IPS-18a (cell line): ENCODE data around the gene REC114.
"Not testable (repeated sequence)": the region's sequence is repeated elsewhere in the genome, so short reads cannot be mapped to it uniquely, and the experiment has no call there.

Experiments
- H3K27ac ChIP-seq: one replicate; pipeline ENCODE4 v1.5.1; 2013; ENCODE audit warnings: low read length
- H3K27me3 ChIP-seq: one replicate; pipeline ENCODE4 v1.6.1; 2013; ENCODE audit warnings: mild to moderate bottlenecking, low read length; ENCODE audit not compliant: control insufficient read depth, insufficient read depth
- H3K36me3 ChIP-seq: one replicate; pipeline ENCODE4 v1.6.1; 2013; ENCODE audit warnings: low read depth, low read length; ENCODE audit not compliant: control insufficient read depth
- H3K4me1 ChIP-seq: one replicate; pipeline ENCODE4 v1.6.1; 2013; ENCODE audit warnings: low read depth, low read length; ENCODE audit not compliant: control insufficient read depth
- H3K4me3 ChIP-seq: one replicate; pipeline ENCODE4 v1.5.1; 2013; ENCODE audit warnings: low read length
- H3K9ac ChIP-seq: one replicate; pipeline ENCODE4 v1.6.1; 2013; ENCODE audit warnings: mild to moderate bottlenecking, low read length, moderate library complexity
- H3K9me3 ChIP-seq: one replicate; pipeline ENCODE4 v1.6.1; 2013; ENCODE audit warnings: low read depth, low read length; ENCODE audit not compliant: control insufficient read depth

Gene REC114

DNA sequence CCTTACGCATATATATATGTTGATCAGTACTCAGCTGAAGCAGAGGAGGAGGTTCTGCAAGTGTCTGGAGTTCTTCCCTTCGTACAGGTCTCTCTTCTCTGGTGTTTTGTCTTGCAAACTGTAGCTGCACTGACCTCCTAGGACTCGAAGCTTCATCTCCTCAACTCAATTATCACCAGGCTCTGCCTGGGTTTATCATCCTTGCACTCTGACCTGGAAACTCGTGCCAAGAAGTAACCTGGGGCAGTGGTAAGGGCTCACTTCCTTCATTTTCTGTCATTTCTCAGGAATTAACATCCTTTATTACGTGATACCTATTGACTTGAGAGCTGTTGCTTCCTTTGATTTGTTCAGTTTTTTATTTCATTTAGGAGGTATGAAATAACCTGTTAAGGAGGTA is 14.4 kb downstream of the REC114 start:
- H3K4me1 ChIP-seq, result peaks cover 6% of the 10 kb centered on the region
- no peak overlapping the region for H3K9ac ChIP-seq
- H3K4me3 ChIP-seq, result no peak overlapping the region
- H3K9me3 ChIP-seq, result no peaks in the 10 kb centered on the region
- no peaks in the 10 kb centered on the region for H3K27me3 ChIP-seq
- H3K36me3 ChIP-seq, result no peaks in the 10 kb centered on the region
- H3K27ac ChIP-seq, result no peak overlapping the region

DNA sequence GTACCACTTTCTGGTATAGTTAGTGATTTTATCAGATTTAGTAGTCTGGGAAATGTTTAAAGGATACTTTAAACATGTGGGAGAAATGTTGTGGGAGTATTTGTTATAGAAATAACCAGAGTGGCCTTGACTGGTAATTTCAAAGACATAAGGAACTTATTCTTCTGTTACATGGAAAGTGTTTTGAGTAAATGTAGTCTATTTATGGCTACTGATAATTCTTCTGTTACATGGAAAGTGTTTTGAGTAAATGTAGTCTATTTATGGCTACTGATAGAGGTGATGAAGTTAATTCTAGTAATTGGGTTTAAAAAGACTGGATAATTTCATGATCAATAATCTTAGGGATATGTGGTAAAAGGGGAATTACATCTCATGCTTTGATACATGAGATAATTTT is 17.7 kb downstream of the REC114 start:
- Histone ChIP-seq H3K27me3 (no peaks in the 10 kb centered on the region), H3K36me3 (no peaks in the 10 kb centered on the region), H3K9ac (no peak overlapping the region), H3K9me3 (no peaks in the 10 kb centered on the region), H3K27ac (no peak overlapping the region), H3K4me3 (no peak overlapping the region), H3K4me1 (peaks cover 6% of the 10 kb centered on the region)

DNA sequence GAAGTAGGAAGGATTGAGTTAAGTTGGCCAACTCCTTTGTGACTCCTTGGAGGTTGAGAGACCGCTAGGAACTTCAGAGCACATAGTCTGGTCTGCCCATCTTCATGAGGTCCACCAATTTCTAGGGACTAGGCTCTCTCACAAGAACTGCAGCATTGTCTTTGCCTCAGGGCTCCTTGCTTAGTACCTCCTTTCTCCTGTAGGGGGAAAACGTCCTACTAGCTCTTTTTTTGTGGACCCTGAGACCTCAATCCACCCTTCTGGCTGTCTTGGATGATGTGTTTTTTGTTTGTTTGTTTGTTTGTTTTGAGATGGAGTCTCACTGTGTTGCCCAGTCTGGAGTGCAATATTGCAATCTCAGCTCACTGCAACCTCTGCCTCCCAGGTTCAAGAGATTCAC is 21.6 kb downstream of the REC114 start:
- Histone ChIP-seq H3K4me3 (no peak overlapping the region), H3K4me1 (no peaks in the 10 kb centered on the region), H3K36me3 (no peaks in the 10 kb centered on the region), H3K9ac (no peak overlapping the region), H3K27me3 (no peaks in the 10 kb centered on the region), H3K27ac (no peak overlapping the region), H3K9me3 (no peaks in the 10 kb centered on the region)

DNA sequence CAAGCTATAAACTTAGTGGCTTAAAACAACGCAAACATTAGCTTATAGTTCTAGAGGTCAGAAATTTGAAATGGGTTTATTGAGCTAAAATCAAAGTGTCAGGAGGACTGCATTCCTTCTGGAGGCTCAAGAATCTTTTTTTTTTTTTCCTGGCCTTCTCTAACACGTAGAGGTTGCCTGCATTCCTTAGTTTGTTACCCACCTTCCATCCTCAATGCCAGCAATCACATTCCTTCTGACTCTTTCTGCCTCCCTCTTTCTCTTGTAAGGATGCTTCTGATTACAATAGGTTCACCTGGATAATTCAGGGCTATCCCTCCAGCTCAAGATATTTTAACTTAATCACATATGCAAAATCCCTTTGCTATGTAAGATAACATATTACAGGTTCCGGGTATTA is 24.8 kb downstream of the REC114 start:
- Histone ChIP-seq H3K27ac (no peak overlapping the region), H3K4me1 (no peaks in the 10 kb centered on the region), H3K36me3 (no peaks in the 10 kb centered on the region), H3K27me3 (no peaks in the 10 kb centered on the region), H3K9ac (no peak overlapping the region), H3K4me3 (no peak overlapping the region), H3K9me3 (no peaks in the 10 kb centered on the region)

DNA sequence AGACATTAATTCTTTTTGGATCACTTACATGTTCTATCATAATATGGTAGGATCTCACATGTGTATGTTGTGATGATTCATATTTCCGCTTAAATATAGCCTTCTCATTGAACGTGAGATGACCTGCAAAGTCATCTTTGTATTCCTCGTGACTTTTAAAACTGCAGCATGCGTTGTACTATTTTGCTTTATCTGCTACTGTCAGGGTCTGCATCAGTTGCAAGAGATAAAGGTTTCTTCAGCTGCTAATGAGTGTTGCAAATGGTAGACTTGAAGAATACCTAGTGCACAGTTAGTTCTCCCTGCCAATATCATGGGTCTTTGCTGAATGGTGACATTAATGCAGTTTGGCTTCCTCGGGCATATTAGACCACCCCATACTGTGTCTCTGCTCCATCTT is 31.8 kb downstream of the REC114 start:
- H3K9me3 ChIP-seq, result no peaks in the 10 kb centered on the region
- H3K36me3 ChIP-seq, result no peaks in the 10 kb centered on the region
- H3K4me1 ChIP-seq, result no peaks in the 10 kb centered on the region
- no peak overlapping the region for H3K4me3 ChIP-seq
- H3K27ac ChIP-seq, result no peak overlapping the region
- no peaks in the 10 kb centered on the region for H3K27me3 ChIP-seq
- H3K9ac ChIP-seq, result no peak overlapping the region

DNA sequence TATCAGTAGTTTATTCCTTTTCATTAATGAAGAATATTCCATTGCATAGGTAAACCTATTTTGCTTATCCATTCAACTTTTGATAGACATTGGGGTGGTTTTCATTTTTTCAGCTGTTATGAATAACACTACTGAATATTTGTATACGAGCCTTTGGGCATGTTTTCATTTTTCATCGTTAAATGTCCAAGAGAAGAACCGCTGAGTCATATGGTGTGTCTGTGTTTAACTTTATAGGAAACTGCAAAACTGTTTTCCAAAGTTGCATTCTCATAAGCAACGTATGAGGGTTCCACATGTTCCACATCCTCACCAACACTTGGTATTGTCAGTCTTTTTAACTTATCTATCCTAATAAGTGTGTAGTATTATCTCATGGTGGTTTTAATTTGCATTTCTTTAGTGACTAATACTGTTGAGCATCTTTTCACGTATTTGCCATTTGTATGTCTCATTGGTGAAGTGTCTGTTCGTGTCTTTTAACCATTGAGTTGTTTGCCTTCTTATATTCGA is 33.8 kb downstream of the REC114 start:
- Histone ChIP-seq H3K27ac (no peak overlapping the region), H3K4me3 (no peak overlapping the region), H3K36me3 (no peaks in the 10 kb centered on the region), H3K27me3 (no peaks in the 10 kb centered on the region), H3K9me3 (no peaks in the 10 kb centered on the region), H3K4me1 (no peaks in the 10 kb centered on the region), H3K9ac (no peak overlapping the region)

DNA sequence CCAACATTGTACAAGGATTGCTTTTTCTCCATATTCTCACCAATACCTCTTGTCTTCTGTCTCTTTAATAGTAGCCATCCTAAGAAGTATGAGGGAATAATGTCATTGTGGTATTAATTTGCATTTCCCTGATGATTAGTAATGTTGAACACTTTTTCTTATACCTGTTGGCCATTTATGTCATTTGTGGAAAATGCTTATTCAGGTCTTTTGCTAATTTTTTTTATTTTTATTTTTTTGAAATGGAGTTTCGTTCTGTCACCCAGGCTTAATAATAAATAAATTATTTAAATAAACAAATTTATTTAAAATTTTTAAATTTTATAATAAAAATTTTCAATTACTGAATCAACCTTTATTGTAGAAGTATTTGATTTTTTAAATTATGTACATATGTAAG is 37.1 kb downstream of the REC114 start:
- Histone ChIP-seq H3K27me3 (no peaks in the 10 kb centered on the region), H3K36me3 (no peaks in the 10 kb centered on the region), H3K9ac (no peak overlapping the region), H3K4me3 (no peak overlapping the region), H3K4me1 (no peaks in the 10 kb centered on the region), H3K27ac (no peak overlapping the region), H3K9me3 (no peaks in the 10 kb centered on the region)

DNA sequence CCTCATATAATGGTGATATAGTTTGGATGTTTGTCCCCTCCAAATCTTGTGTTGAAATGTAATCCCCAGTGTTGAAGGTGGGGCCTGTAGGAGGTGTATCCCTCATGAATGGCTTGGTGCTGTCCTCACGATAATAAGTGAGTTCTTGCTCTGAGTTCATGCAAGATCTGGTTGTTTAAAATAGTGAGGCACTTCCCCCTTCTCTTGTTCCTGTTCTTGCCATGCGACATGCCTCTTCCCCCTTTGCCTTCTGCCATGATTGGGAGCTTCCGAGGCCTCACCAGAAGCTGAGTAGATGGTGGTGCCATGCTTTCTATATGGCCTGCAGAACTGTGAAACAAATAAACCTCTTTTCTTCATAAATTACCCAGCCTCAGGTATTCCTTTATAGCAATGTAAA is 39.2 kb downstream of the REC114 start:
- Histone ChIP-seq H3K9me3 (no peaks in the 10 kb centered on the region), H3K4me1 (no peaks in the 10 kb centered on the region), H3K9ac (no peak overlapping the region), H3K36me3 (no peaks in the 10 kb centered on the region), H3K27ac (no peak overlapping the region), H3K27me3 (no peaks in the 10 kb centered on the region), H3K4me3 (no peak overlapping the region)

DNA sequence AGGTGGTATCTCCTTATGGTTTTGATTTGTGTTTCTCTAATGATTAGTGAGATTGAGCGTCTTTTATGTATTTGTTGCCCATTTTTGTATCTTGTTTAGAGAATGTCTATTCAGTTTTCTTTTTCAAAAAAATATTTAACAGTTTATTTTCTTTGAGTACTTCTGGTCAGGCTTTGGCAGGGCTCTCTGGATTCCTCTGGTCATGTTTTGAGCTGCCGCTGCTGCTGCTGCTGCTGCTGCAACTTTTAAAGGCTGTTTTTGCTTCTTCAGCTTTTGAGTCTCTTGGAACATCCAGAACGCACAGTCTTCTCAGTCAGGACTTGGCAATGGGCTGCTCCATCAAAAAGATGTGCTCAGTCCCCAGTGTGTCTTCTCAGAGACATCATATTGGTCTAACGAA is 40.1 kb downstream of the REC114 start:
- H3K36me3 ChIP-seq, result no peaks in the 10 kb centered on the region
- H3K27me3 ChIP-seq, result no peaks in the 10 kb centered on the region
- H3K27ac ChIP-seq, result no peak overlapping the region

DNA sequence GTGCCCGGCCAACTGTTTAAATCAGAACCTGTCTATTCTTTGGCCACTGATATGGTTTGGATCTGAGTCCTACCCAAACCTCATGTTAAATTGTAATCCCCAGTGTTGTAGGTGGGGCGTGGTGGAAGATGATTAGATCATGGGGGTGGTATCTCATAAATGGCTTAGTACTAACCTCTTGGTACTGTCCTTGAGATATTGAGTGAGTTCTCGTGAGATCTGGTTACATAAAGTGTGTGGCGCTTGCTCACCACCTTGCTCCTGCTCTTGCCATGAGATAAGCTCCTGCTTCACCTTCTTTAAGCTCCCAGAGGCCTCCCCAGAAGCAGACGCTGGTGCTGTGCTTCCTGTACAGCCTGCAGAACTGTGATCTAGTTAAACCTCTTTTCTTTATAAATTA is 42.4 kb downstream of the REC114 start:
- Histone ChIP-seq H3K4me3 (no peak overlapping the region), H3K27ac (no peak overlapping the region), H3K9ac (no peak overlapping the region), H3K4me1 (no peaks in the 10 kb centered on the region), H3K36me3 (no peaks in the 10 kb centered on the region), H3K9me3 (no peaks in the 10 kb centered on the region), H3K27me3 (no peaks in the 10 kb centered on the region)

More for the DNA sequence above, 40.1 kb downstream of the REC114 start:
- H3K4me1 ChIP-seq, result no peaks in the 10 kb centered on the region
- H3K9ac ChIP-seq, result no peak overlapping the region
- H3K9me3 ChIP-seq, result no peaks in the 10 kb centered on the region
- H3K4me3 ChIP-seq, result no peak overlapping the region

DNA sequence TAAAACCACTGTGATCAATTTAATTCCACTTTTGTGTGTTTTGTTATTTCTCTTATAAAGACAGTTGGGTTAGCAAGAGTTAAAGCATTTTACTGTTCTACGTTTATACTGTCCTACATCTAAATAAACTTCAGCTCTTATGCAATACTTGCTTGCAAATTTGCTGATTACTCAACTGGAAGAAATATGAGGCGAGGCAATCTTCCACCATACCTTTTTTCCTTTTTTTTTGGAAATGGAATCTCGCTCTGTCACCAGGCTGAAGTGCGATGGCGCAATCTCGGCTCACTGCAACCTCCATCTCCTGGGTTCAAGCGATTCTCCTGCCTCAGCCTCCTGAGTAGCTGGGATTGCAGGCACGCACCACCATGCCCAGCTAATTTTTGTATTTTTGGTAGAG is 42.9 kb downstream of the REC114 start:
- not testable (repeated sequence) for H3K4me3 ChIP-seq, H3K4me1 ChIP-seq, H3K9ac ChIP-seq, H3K27me3 ChIP-seq, H3K27ac ChIP-seq, H3K36me3 ChIP-seq, H3K9me3 ChIP-seq

DNA sequence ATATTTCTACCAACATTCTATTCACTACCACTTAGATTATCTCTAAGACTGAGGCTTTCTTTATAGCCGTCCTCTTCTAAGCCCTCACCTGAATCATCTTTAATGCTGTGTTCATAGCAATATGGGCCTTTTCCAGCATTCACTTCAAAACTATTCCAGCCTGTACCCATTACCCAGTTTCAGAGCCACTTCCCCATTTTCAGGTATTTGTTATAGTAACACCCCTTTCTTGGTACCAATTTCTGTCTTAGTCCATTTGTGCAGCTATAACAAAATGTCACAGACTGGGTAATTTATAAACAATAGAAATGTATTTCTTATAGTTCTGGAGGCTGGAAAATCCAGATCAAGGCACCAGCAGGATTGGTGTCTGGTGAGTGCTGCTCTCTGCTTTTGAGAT is 45.7 kb downstream of the REC114 start:
- Histone ChIP-seq H3K9me3 (no peaks in the 10 kb centered on the region), H3K27ac (no peak overlapping the region), H3K27me3 (no peaks in the 10 kb centered on the region), H3K9ac (no peak overlapping the region), H3K4me3 (no peak overlapping the region), H3K4me1 (no peaks in the 10 kb centered on the region), H3K36me3 (no peaks in the 10 kb centered on the region)
